OCI-LY1 (cell line): ENCODE results near the gene GTPBP3.

ENCODE experiments used
- H2AFZ ChIP-seq: fragments of 200-600 bp; sonication (generic), shearing (Covaris generic); 2 replicates; pipeline ENCODE4 v1.6.0; 2014; ENCODE audit warnings: antibody characterized with exemption, mild to moderate bottlenecking, low read length
- H3F3A ChIP-seq: fragments of 200-600 bp; sonication (generic), shearing (Covaris generic); 2 replicates; pipeline ENCODE4 v1.6.0; 2014; ENCODE audit warnings: mild to moderate bottlenecking, antibody characterized with exemption, low read length, moderate library complexity; ENCODE audit not compliant: insufficient read depth
- H3K27ac ChIP-seq: fragments of 200-600 bp; sonication (generic); 2 replicates; pipeline ENCODE4 v1.5.1; 2014; ENCODE audit warnings: low read length, mixed run types, mild to moderate bottlenecking, low read depth; ENCODE audit not compliant: poor library complexity, severe bottlenecking
- H3K27me3 ChIP-seq: fragments of 200-600 bp; sonication (generic); 2 replicates; pipeline ENCODE4 v1.6.0; 2014; ENCODE audit warnings: antibody characterized with exemption, mild to moderate bottlenecking, low read length, moderate library complexity; ENCODE audit not compliant: insufficient read depth
- H3K36me3 ChIP-seq: fragments of 200-600 bp; sonication (generic); 2 replicates; pipeline ENCODE4 v1.6.1; 2014; ENCODE audit warnings: mild to moderate bottlenecking, antibody characterized with exemption, low read length, moderate library complexity, mixed read lengths; ENCODE audit not compliant: insufficient read depth
- H3K4me1 ChIP-seq: fragments of 200-600 bp; sonication (generic); 2 replicates; pipeline ENCODE4 v1.5.1; 2014; ENCODE audit warnings: mild to moderate bottlenecking, low read length, moderate library complexity; ENCODE audit not compliant: insufficient read depth, severe bottlenecking
- H3K4me2 ChIP-seq: fragments of 200-600 bp; sonication (generic), shearing (Covaris generic); 2 replicates; pipeline ENCODE4 v1.6.1; 2014; ENCODE audit warnings: low read length
- H3K4me3 ChIP-seq: fragments of 200-600 bp; sonication (generic); 2 replicates; pipeline ENCODE4 v1.5.1; 2014; ENCODE audit warnings: low read length, low read depth, mild to moderate bottlenecking, mixed read lengths; ENCODE audit not compliant: poor library complexity, severe bottlenecking
- H3K79me2 ChIP-seq: fragments of 200-600 bp; shearing (Covaris generic); 2 replicates; pipeline ENCODE4 v1.6.1; 2016; ENCODE audit warnings: mixed run types, low read length, mixed read lengths; ENCODE audit not compliant: insufficient read depth
- H3K9ac ChIP-seq: fragments of 200-600 bp; sonication (generic), shearing (Covaris generic); 2 replicates; pipeline ENCODE4 v1.6.1; 2014; ENCODE audit warnings: mild to moderate bottlenecking, low read length, mixed read lengths
- H3K9me2 ChIP-seq: fragments of 200-600 bp; sonication (generic), shearing (Covaris generic); 2 replicates; pipeline ENCODE4 v1.6.1; 2014; ENCODE audit warnings: low read depth, mild to moderate bottlenecking, low read length, mixed read lengths
- H3K9me3 ChIP-seq: fragments of 200-600 bp; shearing (Covaris generic); 2 replicates; pipeline ENCODE4 v1.6.1; 2014; ENCODE audit warnings: low read length, mixed read lengths
- H4K20me1 ChIP-seq: fragments of 200-600 bp; sonication (generic), shearing (Covaris generic); 2 replicates; pipeline ENCODE4 v1.6.0; 2016; ENCODE audit warnings: mild to moderate bottlenecking, low read length; ENCODE audit not compliant: insufficient read depth
- CTCF ChIP-seq: fragments of 200-600 bp; sonication (generic), shearing (Covaris generic); IDR thresholded peaks from 2 replicates; pipeline ENCODE4 v1.5.1; 2017; ENCODE audit warnings: mild to moderate bottlenecking, antibody characterized with exemption, low read length, moderate library complexity, mixed read lengths
- EZH2 ChIP-seq: fragments of 200-600 bp; sonication (generic), shearing (Covaris generic); IDR thresholded peaks from 2 replicates; pipeline ENCODE4 v1.8.0; 2017; ENCODE audit warnings: borderline replicate concordance, mixed run types, mild to moderate bottlenecking, antibody characterized with exemption, low read length, moderate library complexity, mixed read lengths

The GTPBP3 gene

GRCh38 chr19:17347361-17347760 is 10.0 kb downstream of the GTPBP3 start:
- Histone ChIP-seq H3K79me2 (no peaks in the 10 kb centered on the region), H3K36me3 (peaks cover 12% of the 10 kb centered on the region), H3K4me1 (peaks cover 4% of the 10 kb centered on the region), H2AFZ (no peak overlapping the region), H3K4me2 (no peak overlapping the region), H3F3A (no peaks in the 10 kb centered on the region; the same call in 1 of the 2 replicates), H3K27me3 (peaks cover 7% of the 10 kb centered on the region; the same call in 1 of the 2 replicates), H4K20me1 (no peaks in the 10 kb centered on the region), H3K4me3 (no peak overlapping the region), H3K27ac (no peak overlapping the region), H3K9ac (no peak overlapping the region), H3K9me3 (no peaks in the 10 kb centered on the region), H3K9me2 (no peaks in the 10 kb centered on the region)
- no peak for TF ChIP-seq EZH2
- no peak for TF ChIP-seq CTCF

- H3K27ac ChIP-seq, result no peak overlapping the region
- TF ChIP-seq EZH2 (no peak), CTCF (no peak)
- no peaks in the 10 kb centered on the region for H3K79me2 ChIP-seq
- H3K27me3 ChIP-seq, result peaks cover 7% of the 10 kb centered on the region; the same call in 1 of the 2 replicates
- H4K20me1 ChIP-seq, result no peaks in the 10 kb centered on the region
- H3K9me3 ChIP-seq, result no peaks in the 10 kb centered on the region
- peaks cover 7% of the 10 kb centered on the region for H3K36me3 ChIP-seq
- no peak overlapping the region for H3K4me3 ChIP-seq
- H3K9me2 ChIP-seq, result no peaks in the 10 kb centered on the region
- H2AFZ ChIP-seq, result no peak overlapping the region
- peaks cover 4% of the 10 kb centered on the region for H3K4me1 ChIP-seq
- H3K4me2 ChIP-seq, result no peak overlapping the region
- H3F3A ChIP-seq, result no peaks in the 10 kb centered on the region; the same call in 1 of the 2 replicates
- H3K9ac ChIP-seq, result no peak overlapping the region
Observed at GRCh38 chr19:17347877-17348276, 10.5 kb downstream of the GTPBP3 start.

GRCh38 chr19:17348700-17349099 is 11.3 kb downstream of the GTPBP3 start:
- Histone ChIP-seq H3K9me3 (no peaks in the 10 kb centered on the region), H3K4me2 (no peak overlapping the region), H3K27me3 (peaks cover 7% of the 10 kb centered on the region; the same call in 1 of the 2 replicates), H3K4me1 (peaks cover 4% of the 10 kb centered on the region), H3K9me2 (no peaks in the 10 kb centered on the region), H3K4me3 (no peak overlapping the region), H2AFZ (no peak overlapping the region), H3K27ac (no peak overlapping the region), H3K79me2 (no peaks in the 10 kb centered on the region), H3K9ac (no peak overlapping the region), H3F3A (no peaks in the 10 kb centered on the region; the same call in 1 of the 2 replicates), H3K36me3 (peaks cover 7% of the 10 kb centered on the region), H4K20me1 (no peaks in the 10 kb centered on the region)
- TF ChIP-seq CTCF, result no peak
- TF ChIP-seq EZH2, result no peak
